Stimulated activated CD8-positive, alpha-beta memory T cell treated with anti-CD3 and anti-CD28 coated beads, Interleukin-12 subunit alpha, Interleukin-12 subunit beta, amount 100 ng/mL, for 24 hours (primary cell): ENCODE measurements around the gene TMEM239.
"Not testable (repeated sequence)": the region's sequence is repeated elsewhere in the genome, so short reads cannot be mapped to it uniquely, and the experiment has no call there.

ENCODE experiments used
- DNase-seq: peaks from one replicate; pipeline ENCODE4 v3.0.0-alpha.2; 2020; ENCODE audit errors: extremely low read depth

The TMEM239 gene

DNA sequence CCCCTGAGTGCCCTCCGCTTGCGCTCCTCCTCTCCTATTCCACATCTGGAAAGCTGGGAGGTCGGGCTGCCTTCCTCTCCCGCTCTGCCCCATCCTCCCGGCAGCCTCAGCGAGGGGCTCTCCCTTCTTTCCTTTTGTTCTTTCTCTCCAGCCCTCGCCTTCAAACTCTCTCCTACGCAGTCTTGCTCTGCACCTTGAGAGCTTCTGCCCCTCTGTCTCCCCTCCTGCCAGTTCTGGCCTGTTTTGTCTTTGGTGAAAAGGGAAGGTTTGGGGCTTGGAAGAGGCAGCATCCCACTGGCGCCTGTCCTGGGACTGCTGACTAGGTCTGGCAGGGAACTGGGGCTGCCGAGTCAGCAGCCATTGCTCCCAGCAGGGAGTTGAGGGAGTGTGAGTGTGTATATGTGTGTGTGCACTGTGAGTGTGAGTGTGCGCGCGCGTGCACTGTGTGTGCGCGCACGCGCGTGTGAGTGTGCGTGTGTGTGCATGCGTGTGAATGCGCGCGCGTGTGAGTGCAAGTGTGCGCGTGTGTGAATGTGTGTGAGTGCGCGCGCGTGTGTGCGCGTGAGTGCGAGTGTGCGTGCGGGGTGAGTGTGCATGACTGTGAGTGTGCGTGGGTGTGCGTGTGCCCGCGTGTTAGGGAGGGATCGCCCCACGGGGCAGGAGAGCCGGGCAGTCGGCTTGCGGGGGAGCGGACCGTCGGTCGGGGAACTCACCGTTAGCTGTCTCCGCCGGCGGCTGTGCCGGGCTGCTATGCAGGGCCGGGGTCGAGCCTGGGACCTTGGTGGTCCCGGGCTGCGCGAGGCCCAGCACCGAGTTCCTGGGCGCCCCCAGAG is 16.3 kb upstream of the TMEM239 start:
- DNase-seq = no peak

DNA sequence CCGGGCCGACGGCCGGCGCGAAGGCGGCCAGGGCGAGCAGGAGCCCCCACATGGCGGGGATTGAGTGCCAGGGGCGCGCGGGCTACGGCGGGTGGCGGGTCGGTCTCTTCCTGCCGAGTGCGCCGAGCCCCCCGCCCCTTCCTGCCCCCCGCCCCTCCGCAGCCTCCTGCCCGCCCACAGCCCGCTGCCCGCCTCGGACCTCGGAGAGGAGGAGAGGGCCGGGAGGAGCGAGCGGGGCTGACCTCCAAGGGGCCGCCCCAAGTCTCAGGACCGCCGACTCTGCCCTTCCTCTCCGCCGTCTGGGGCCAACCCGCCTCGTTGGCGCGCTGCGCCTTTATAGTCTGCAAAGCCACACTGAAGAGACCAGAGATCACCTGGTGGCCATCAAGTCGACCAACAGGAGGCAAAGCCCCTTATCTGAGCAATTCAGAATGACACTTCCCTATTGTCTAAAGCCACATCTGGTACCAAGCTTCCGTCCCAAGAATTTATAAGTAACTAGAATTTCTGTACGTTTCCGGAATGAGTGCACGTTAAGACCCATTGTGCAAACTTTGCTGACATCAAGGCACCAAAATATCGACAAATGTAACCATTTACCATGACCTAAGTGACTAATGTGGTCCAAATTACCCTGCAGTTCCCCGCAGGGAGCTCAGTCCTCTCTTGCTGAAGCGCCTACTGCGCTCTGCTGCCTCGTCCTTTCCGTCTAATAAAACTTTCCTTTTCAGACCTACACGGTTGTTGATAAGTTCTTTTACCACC is 15.5 kb upstream of the TMEM239 start, which contains the start of gene CPXM1:
Gene CPXM1 (minus strand): TSS at position 107 of the 765 bp plus-strand sequence. CDS start 55 bp downstream, at position 52.
- no peak for DNase-seq

DNA sequence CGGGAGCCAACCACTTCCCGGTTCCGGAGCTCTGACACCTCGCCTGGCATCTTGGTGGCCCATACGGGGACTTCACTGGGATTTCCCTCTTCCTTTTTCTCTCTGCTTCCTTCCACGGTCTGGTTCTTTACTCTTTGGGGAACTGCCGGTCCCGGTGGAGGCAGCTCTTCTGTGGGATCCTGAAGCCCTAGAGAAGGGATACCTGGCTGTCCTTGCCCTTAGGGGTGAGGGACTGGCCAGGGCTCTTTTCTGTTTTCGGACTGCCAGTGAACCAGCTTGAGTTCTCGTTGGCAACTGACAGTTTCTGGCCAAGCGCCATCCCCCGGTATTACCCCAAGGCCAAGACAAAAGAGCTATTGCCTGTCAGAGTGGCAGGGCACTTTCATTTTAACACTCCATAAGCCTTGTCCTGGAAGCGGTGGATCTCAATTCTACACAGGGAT is 14.9 kb upstream of the TMEM239 start:
- no peak for DNase-seq

DNA sequence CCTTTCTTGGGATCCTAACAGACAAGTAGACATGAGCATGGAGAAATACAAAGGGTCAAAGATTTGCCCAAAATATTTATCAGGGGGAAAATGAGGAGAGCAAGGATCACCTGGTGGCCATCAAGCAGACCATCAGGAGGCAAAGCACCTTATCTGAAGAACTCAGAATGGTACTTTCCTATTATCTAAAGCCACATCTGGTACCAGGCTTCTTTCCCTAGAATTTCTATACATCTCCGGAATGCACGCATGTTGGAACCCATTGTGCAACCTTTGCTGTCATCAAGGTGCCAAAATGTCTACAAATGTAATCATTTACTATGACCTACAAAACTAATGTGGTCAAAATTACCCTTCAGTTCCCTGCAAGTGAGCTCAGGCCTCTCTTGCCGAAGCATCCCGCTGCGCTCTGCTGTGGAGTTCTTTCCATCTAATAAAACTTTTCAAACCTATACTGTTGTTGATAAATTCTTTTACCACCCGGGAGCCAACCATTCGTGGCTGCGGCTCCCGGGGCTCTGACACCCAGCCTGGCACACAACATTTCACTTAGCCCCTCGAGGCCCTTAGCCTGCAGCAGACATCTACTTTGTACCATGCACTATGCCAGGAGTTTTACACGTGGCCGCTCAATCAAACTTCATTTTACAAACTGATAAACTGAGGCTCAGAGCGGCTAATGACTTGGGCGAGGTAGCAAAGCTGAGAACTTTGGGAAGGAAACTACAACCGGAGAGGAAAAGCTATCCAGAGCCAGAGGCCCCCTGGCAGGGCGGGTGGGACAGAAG is 11.9 kb upstream of the TMEM239 start:
- no peak for DNase-seq

DNA sequence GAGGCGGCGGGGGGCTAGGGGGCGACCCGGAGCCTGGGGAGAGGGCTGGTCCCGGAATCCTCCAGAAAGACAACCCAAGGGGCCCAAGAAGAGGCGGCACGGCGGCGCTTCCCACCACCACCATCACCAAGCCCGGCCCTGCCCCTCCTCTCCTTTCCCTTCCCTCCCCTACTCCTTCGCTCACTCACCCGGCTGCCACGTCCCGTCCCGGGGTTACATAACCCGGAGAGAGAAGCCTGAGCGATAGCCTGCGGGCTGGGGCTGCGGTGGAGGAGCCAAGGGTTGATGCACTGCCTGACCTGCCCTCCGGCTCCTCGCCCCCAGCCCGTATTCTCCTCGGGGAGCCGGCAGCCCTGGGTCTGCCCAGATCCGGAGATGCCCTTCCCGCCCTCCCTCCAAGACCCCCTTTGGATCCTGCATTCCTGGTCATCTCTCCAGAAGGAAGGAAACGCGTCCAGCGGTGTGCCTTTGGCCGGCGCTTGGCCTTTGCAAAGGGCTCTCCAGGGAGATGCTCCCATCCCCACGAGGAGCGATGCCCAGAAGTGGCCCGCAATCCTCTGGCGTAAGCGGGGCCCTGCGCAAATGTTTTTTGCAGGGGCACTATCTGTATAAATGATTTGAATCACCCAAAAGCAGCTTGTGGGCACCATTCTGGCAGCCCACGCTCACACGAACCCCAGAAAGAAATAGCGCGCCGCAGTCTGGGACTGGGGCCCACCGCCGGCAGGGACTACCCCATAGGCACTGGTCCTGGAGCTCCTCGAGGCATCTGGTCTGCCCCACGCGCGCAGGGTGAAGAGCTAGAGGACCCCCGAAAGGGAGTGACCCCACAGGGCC is 11.1 kb upstream of the TMEM239 start:
- DNase-seq = no peak

DNA sequence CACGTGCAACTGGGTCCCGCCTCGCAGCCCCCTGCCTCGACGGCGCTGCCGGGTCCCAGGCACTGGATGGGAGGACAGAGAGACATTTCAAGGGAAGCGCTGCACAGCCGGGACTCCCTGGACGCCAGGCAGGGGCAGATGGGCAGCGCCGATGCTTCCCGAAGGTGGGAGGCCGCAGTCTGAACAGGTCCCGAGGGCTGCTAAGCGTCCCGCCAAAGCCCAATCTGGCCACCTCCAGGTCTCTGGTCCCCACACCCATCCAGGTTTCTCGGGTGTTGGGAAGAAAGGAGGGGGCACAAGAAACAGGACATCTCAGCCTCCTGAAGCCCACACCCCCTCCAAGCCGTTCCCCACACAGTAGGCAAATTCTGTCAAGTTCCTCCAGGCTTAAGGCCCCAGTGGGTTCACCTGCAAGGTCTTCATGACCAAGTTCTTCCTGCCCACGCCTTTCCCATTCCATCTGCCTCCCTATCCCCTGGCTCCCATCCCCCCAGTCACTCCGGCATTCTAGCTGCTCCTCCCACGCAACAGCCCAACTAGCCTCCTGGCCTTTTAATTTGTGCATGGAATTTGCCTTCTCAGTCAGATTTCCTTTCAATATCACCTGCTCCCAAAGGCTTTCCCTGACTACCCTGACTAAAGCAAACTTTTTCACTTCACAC is 10.3 kb upstream of the TMEM239 start:
- DNase-seq = no peak

DNA sequence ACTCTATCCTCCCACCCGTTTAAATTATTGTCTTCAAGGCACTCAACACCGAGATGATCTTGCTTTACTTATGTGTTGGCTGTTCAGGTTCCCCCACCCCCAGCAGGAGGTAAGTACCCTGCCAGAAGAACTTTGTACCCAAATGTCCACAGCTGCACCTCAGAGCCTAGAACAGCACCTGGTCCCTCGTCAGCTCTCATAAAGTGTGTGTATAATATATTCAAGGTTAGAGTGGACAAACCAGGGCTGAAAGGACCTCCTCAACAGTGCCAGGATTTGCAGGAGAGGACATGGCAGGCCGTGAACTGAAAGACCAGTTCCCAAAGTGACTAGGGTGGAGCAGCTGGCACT is 9.8 kb upstream of the TMEM239 start:
- DNase-seq = no peak

DNA sequence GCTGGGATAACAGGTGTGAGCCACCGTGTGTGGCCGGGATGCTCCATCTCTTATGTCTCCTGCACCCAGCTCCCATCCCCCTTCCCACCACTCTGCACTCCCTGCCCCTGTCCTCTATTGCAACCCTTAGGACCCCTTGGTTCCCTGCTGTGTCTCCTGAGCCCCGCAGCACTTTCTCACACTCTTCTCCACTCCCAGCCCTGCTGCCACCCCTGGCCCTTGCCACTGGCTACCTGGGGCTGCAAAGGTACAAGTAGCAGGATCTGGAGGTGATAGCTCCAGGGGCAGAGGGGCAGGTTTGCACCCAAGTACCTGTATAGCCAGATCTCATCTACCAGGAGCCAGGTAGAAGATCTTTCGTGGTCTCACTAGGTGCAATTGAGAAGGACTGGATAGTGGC is 9.1 kb upstream of the TMEM239 start:
- DNase-seq = no peak

DNA sequence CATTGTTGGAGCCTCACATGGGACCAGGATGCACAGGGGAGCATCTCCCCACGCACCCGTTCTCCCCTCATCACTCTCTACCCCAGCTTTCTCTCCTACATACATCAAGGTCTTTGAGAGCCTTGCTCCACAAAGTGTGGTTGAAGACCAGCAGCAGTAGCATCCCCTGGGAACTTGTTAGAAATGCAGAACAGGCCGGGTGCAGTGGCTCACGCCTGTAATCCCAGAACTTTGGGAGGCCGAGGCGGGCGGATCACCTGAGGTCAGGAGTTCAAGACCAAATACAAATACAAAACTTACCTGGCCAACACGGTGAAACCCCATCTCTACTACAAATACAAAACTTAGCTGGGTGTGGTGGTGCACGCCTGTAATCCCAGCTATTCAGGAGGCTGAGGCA is 8.2 kb upstream of the TMEM239 start:
- not testable (repeated sequence) for DNase-seq

DNA sequence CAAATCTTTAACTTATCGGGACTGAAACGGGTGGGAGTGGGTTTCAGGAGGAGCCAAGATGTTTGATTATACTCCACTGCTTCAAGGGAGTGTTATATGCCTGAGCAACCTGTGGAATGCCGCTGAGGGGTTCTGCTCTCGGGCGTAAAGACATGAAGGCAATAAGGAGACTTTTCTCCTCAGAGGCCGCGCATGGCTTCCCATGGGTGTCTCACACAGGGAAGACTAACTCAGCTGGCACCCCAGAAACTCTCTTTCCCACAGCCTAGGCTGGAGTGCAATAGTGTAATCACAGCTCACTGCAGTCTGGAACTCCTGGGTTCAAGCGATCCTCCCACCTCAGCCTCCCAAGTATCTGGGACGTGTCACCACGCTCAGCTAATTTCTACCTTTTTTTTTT is 6.5 kb upstream of the TMEM239 start:
- DNase-seq = no peak

DNA sequence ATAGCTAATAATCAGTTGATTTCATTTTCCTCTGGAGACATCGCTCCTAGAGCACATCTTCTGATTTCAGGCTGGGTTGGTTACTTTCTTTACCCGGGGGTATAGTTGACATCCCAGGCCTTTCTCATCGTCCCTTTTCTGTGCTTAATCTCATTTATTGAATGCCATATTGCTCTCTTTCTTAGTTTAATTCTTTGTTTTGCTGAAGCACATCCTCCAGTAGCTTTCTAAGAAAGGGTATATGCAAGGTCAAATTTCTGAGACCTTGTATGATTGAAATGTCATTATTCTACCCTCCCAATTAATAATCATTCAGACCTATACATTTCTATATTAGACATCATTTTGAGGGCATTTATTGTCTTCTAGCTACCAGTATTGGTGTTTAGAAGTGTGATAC is 4.0 kb upstream of the TMEM239 start:
- DNase-seq = no peak

DNA sequence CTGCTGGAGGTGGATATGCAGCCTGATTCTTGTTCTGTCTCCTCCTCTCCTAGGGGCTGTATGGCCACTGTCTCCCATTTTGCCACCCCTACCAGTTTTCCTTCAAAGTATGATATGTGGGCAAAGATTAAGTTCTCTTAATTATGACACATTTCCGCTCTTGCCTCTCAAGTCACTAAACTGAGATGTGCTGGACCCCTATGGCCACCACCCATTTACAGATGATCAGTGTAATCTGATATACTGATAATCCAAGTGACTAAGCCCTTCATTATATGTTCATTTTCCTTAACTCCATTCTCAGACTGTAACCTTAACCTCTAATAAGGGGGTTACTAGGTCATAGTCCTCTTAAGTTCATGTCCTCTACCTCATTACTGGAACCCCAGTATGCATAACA is 2.1 kb upstream of the TMEM239 start:
- no peak for DNase-seq

DNA sequence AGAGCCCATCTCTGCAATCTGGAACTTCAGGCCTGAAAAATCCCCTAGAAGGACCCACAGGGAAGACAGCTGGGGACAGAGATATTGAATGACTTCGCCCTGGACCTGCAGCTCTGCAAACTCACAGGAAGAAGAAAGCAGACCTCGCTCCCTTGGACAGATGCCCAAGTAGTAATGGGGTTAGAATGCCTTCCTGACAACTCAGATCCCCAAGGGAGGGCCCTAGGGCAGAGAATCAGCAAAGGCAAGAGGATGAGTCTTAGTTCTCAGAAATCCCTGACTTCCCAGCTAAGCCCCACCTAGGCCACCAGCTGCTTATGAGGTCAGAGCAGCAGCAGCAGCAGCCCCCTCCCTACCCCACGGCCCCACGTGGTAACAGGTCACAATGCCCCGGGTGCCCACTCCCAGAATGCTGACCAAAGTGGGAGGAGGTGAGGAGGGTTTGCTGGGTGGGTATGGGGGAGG is 1.5 kb upstream of the TMEM239 start, which contains the start of gene C20orf141:
Gene C20orf141 (plus strand): TSS at position 401 of the 465 bp plus-strand sequence. CDS start 198 bp downstream, outside the sequence.
- no peak for DNase-seq

DNA sequence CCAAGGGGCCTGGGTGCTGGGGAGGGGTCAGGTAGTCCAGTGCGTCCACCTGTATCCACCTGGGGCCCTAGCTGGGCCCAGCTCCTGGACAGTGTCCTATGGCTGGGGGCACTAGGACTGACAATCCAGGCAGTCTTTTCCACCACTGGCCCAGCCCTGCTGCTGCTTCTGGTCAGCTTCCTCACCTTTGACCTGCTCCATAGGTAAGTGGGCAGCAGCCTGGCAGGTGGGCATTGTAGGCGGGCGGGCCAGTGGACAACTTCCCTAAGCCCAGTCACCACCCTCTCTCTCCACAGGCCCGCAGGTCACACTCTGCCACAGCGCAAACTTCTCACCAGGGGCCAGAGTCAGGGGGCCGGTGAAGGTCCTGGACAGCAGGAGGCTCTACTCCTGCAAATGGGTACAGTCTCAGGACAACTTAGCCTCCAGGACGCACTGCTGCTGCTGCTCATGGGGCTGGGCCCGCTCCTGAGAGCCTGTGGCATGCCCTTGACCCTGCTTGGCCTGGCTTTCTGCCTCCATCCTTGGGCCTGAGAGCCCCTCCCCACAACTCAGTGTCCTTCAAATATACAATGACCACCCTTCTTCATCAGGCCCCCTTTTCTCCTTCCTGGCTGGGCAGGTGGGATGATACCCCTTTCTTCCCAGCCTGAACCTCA is 793 bp upstream of the TMEM239 start:
- DNase-seq = no peak

DNA sequence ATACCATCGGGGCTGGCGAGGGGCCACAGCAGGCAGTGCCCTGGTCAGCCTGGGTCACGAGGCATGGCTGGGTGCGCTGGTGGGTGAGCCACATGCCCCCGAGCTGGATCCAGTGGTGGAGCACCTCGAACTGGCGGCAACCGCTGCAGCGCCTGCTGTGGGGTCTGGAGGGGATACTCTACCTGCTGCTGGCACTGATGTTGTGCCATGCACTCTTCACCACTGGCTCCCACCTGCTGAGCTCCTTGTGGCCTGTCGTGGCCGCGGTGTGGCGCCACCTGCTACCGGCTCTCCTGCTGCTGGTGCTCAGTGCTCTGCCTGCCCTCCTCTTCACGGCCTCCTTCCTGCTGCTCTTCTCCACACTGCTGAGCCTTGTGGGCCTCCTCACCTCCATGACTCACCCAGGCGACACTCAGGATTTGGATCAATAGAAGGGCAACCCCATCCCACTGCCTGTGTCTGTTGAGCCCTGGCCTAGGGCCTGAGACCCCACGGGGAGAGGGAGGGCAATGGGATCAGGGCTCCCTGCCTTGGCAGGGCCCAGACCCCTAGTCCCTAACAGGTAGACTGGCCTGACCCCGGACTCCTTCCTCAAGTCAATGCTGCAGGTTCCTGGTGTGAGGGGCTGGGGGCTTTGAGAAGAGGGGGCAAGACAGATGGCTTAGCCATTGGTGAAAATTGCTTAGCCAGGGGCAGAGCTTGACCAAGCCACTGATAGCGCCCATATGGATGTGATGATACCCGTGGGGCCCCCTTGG is 598 bp downstream of the TMEM239 start:
- DNase-seq = no peak

DNA sequence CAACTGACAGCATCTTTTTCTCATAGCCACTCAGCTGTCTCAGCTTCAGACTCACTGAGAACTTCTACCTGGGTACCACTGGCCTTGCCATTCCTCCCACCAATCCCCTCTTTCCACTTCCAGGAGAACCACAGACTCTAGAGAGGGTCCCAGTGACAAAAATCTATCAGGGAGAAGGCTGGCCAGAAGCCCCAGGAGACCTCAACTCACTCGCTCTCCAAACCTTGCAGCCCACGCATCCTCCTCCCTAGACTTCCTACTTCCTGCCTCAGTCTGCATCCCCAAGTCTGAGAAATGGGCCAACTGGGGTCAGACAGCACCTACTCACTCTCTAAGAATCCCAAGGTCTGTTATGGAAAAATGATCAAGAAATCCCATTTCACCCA is 1.2 kb downstream of the TMEM239 start:
- no peak for DNase-seq

DNA sequence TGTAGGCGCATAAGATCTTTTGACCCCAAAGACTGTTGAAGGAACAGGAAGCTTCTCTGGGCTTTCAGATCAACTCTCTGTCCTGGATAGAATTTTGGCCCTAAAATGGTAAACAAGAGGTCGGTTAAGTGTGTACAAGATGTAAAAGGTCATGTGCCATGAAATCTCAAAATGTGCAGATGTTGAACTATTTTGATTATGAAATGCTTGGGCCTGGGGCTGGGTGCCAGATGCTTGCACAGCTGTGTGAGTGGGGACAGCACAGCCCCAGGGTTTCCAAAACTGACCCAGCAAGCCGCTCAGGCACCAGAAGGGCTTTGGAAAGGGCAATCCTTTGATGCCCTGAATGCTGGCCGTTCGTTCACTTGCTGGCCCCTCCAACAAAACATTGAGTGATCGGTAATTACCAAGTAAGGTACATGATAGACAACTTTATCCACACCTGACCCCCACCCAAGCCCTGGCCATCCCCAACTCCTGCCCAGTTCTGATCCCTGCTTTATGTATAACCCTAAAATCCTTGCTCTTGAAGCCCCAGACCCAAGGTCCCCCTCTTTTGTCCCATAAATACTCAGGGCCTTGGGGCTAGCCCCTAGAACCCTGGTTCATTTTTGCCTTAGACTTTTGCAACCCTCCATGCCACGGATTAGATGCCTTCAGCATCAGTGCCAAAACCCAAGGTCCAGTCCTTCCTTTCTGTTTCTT is 1.9 kb downstream of the TMEM239 start:
- DNase-seq = no peak

DNA sequence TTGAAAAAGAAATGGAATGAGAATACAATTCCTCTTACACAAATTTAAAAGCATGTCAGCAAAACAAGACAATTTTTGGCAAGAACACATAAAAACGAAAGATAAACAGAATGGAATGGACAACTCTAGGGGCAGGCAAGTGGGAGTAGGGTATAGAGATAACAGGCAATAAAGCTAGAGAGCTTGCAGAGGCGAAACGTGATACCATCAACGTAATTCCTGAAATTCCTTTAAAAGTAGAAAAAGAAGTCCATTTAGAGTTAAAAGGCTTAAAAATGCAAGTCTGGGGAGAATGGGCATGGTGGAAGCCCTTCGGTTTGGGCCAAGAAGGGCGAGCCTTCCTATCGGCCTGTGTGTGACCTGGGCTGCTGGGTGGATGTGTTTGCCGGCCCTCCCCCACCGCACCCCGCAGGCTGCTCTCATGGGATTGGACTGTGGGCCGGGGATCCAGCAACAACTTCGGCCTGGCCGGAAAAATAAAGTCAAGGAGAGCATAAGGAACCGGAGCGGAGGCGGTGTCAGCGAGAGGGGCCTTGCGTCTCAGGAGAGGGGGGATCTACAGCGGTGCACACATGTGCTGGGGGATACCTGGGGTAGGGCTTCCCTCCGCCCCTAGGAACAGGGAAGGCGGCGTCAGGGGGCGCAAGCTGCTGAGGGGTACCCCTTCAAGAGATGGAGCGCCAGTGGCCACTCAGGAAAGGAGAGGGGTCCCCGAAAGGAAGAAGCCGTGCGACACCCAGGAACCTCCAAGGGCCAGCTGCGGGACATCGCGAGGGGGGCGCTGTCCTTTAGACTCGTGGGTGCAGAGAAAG is 4.1 kb downstream of the TMEM239 start:
- no peak for DNase-seq
